ENCODE measurements around the gene CHCHD3. TPM values are rescaled to one million over a fixed set of nuclear protein-coding genes. Genes with fewer than 3 reads are reported as not detected.
"Not testable (repeated sequence)": the region's sequence is repeated elsewhere in the genome, so short reads cannot be mapped to it uniquely, and the experiment has no call there.

CHCHD3 gene
- total RNA-seq, 1 donor from 2014 or later: 142 TPM

DNA sequence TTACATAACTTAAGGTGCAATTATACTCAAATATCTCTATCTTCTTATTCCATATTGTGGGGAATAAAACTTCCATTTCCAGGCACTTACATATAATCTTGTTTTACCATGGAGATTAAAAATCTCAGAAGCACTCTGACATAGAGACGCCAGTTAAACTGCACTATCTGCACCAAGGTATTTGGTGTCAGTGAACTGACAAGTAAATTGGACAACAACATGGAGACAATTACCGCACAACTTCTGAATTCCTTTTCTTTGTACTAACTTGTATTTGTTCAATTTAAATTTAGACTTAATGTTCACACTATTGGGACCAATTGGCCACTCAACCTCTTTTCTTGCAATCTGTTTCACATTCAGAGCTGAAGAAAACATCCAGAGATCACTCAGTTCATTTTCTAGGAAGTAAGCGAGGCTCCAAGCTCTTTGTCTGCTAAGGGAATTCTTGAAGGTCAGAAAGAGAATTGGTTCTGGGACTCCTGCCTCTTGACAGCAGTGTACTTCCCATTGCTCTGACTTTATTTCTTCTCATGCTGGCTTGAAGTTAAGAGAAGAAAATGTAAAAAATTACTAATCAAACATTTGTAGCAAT, 184.7 kb downstream of the CHCHD3 start:
- Mint-ChIP-seq H3K36me3 (peaks cover 19% of the 10 kb centered on the region), H3K9me3 (peaks cover 8% of the 10 kb centered on the region), H3K4me3 (no peak overlapping the region), H3K4me1 (no peaks in the 10 kb centered on the region), H3K27me3 (ENCODE audit: insufficient read depth, low read depth) (peaks cover 4% of the 10 kb centered on the region), H3K27ac (no peak overlapping the region)
- Histone ChIP-seq H3F3A (ENCODE audit: low read depth) (no peaks in the 10 kb centered on the region), H3K36me3 (no peaks in the 10 kb centered on the region), H3K27ac (no peak overlapping the region), H3K27me3 (no peaks in the 10 kb centered on the region), H3K79me2 (ENCODE audit: low read depth) (no peaks in the 10 kb centered on the region), H3K9me3 (ENCODE audit: low read depth) (no peaks in the 10 kb centered on the region), H4K20me1 (ENCODE audit: low read depth) (no peaks in the 10 kb centered on the region), H3K4me1 (no peaks in the 10 kb centered on the region), H3K9ac (no peak overlapping the region), H3K4me2 (no peak overlapping the region), H3K4me3 (no peak overlapping the region), H2AFZ (replicated peaks) (no peak overlapping the region)
- no peak for DNase-seq (ENCODE audit: low spot score)
- no peak for TF ChIP-seq EZH2phosphoT487 (IDR thresholded peaks at IDR 0.05)
- TF ChIP-seq CTCF (IDR thresholded peaks at IDR 0.05): no peak
- no peak for TF ChIP-seq EZH2 (IDR thresholded peaks at IDR 0.05)

DNA sequence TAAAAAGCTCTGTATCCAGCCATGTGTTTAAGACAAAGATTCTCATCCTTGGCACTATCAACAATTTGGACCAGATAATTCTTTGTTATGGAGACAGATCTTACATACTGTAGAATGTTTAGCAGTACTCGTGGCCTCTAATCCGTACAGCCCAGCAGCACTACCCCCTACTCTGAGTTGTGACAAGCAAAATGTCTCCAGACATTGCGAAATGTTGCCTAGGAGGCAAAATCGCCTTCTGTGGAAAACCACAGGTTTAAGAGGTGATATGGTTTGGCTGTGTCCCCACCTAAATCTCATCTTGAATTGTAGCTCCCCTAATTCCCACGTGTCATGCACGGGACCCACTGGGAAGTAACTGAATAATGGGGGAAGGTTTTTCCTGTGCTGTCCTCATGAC, 186.7 kb downstream of the CHCHD3 start:
- no peaks in the 10 kb centered on the region for H4K20me1 ChIP-seq (ENCODE audit: low read depth)
- H3K79me2 ChIP-seq (ENCODE audit: low read depth): no peaks in the 10 kb centered on the region
- no peak overlapping the region for H3K4me3 ChIP-seq
- DNase-seq (ENCODE audit: low spot score): no peak
- H3F3A ChIP-seq (ENCODE audit: low read depth): no peaks in the 10 kb centered on the region
- no peak overlapping the region for H2AFZ ChIP-seq (replicated peaks)
- H3K36me3 ChIP-seq: no peaks in the 10 kb centered on the region
- H3K27ac Mint-ChIP-seq: no peak overlapping the region
- no peaks in the 10 kb centered on the region for H3K4me1 Mint-ChIP-seq
- peaks cover 12% of the 10 kb centered on the region for H3K9me3 Mint-ChIP-seq
- no peaks in the 10 kb centered on the region for H3K27me3 ChIP-seq
- H3K4me1 ChIP-seq: no peaks in the 10 kb centered on the region
- peaks cover 22% of the 10 kb centered on the region for H3K36me3 Mint-ChIP-seq
- TF ChIP-seq EZH2phosphoT487 (IDR thresholded peaks at IDR 0.05) (no peak), EZH2 (IDR thresholded peaks at IDR 0.05) (no peak), CTCF (IDR thresholded peaks at IDR 0.05) (no peak)
- H3K4me2 ChIP-seq: no peak overlapping the region
- no peaks in the 10 kb centered on the region for H3K9me3 ChIP-seq (ENCODE audit: low read depth)
- no peak overlapping the region for H3K9ac ChIP-seq
- no peak overlapping the region for H3K27ac ChIP-seq
- H3K4me3 Mint-ChIP-seq: no peak overlapping the region
- H3K27me3 Mint-ChIP-seq (ENCODE audit: insufficient read depth, low read depth): peaks cover 4% of the 10 kb centered on the region

DNA sequence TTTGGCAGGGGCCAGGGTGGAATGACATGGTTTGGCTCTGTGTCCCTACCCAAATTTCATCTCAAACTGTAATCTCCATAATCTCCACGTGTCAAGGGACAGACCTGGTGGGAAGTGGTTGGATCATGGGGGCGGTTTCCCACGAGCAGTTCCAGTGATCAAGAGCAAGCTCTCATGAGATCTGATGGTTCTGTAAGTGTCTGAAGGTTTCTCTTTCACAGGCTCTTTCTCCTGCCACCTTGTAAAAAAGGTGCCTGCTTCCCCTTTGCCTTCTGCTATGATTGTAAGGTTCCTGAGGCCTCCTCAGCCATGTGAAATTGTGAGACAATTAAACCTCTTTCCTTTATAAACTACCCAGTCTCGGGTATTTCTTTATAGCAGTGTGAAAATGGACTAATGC, 188.3 kb downstream of the CHCHD3 start:
- H3K27ac ChIP-seq: no peak overlapping the region
- H3K9me3 ChIP-seq (ENCODE audit: low read depth): no peaks in the 10 kb centered on the region
- no peaks in the 10 kb centered on the region for H3F3A ChIP-seq (ENCODE audit: low read depth)
- Mint-ChIP-seq H3K27ac (no peak overlapping the region), H3K4me1 (no peaks in the 10 kb centered on the region), H3K4me3 (no peak overlapping the region), H3K36me3 (peaks cover 22% of the 10 kb centered on the region), H3K27me3 (ENCODE audit: insufficient read depth, low read depth) (peaks cover 4% of the 10 kb centered on the region), H3K9me3 (peaks cover 12% of the 10 kb centered on the region)
- H3K36me3 ChIP-seq: no peaks in the 10 kb centered on the region
- H3K4me3 ChIP-seq: no peak overlapping the region
- no peak for DNase-seq (ENCODE audit: low spot score)
- no peak for TF ChIP-seq EZH2 (IDR thresholded peaks at IDR 0.05)
- no peak for TF ChIP-seq CTCF (IDR thresholded peaks at IDR 0.05)
- no peak for TF ChIP-seq EZH2phosphoT487 (IDR thresholded peaks at IDR 0.05)
- H3K4me1 ChIP-seq: no peaks in the 10 kb centered on the region
- no peaks in the 10 kb centered on the region for H3K27me3 ChIP-seq
- no peak overlapping the region for H3K9ac ChIP-seq
- H3K4me2 ChIP-seq: no peak overlapping the region
- no peak overlapping the region for H2AFZ ChIP-seq (replicated peaks)
- no peaks in the 10 kb centered on the region for H4K20me1 ChIP-seq (ENCODE audit: low read depth)
- H3K79me2 ChIP-seq (ENCODE audit: low read depth): no peaks in the 10 kb centered on the region

GRCh38 chr7:132892744-132893143, 189.1 kb downstream of the CHCHD3 start:
- H3K79me2 ChIP-seq (ENCODE audit: low read depth); H3K9ac ChIP-seq; H3K27me3 ChIP-seq; H3F3A ChIP-seq (ENCODE audit: low read depth); H3K4me3 ChIP-seq; DNase-seq (ENCODE audit: low spot score); H3K4me3 Mint-ChIP-seq; H2AFZ ChIP-seq (replicated peaks); H3K4me1 ChIP-seq; H3K36me3 ChIP-seq; H3K27ac Mint-ChIP-seq; H3K4me1 Mint-ChIP-seq; H3K27me3 Mint-ChIP-seq (ENCODE audit: insufficient read depth, low read depth); H4K20me1 ChIP-seq (ENCODE audit: low read depth); H3K9me3 ChIP-seq (ENCODE audit: low read depth); H3K27ac ChIP-seq; H3K4me2 ChIP-seq: not testable (repeated sequence)
- H3K36me3 Mint-ChIP-seq: peaks cover 22% of the 10 kb centered on the region
- peaks cover 12% of the 10 kb centered on the region for H3K9me3 Mint-ChIP-seq
